DMS153 (cell line): Measurements from ENCODE around the gene TMA7B.

ENCODE experiments used
- DNase-seq: peaks from one replicate; lab custom pipeline; 2025; lab: John Stamatoyannopoulos, UW

TMA7B gene

GRCh38 chr22:39954584-39955055 is 5.6 kb upstream of the TMA7B start:
- DNase-seq: no peak

- no peak for DNase-seq
Observed at GRCh38 chr22:39955675-39956074, 4.5 kb upstream of the TMA7B start.

GRCh38 chr22:39956932-39957664 is 3.1 kb upstream of the TMA7B start:
- DNase-seq: no peak

GRCh38 chr22:39958009-39958711 is 2.0 kb upstream of the TMA7B start:
- no peak for DNase-seq

- DNase-seq: no peak
Observed at GRCh38 chr22:39958949-39959639, 1.1 kb upstream of the TMA7B start.

- no peak for DNase-seq
Observed at GRCh38 chr22:39960791-39961746, 872 bp downstream of the TMA7B start.

- DNase-seq: no peak
Observed at GRCh38 chr22:39962071-39962470, 1.9 kb downstream of the TMA7B start.

GRCh38 chr22:39965748-39966147 is 5.6 kb downstream of the TMA7B start:
- no peak for DNase-seq

GRCh38 chr22:39966470-39966869 is 6.3 kb downstream of the TMA7B start:
- no peak for DNase-seq

GRCh38 chr22:39967103-39967829 is 7.1 kb downstream of the TMA7B start:
- DNase-seq: no peak

- no peak for DNase-seq
Observed at GRCh38 chr22:39967996-39968972, 8.1 kb downstream of the TMA7B start.

- no peak for DNase-seq
Observed at GRCh38 chr22:39970742-39971141, 10.5 kb downstream of the TMA7B start.

GRCh38 chr22:39972641-39973040 is 12.4 kb downstream of the TMA7B start:
- no peak for DNase-seq

- no peak for DNase-seq
Observed at GRCh38 chr22:39973656-39974055, 13.5 kb downstream of the TMA7B start.

GRCh38 chr22:39974065-39974464 is 13.9 kb downstream of the TMA7B start:
- DNase-seq: no peak

GRCh38 chr22:39979048-39979447 is 18.9 kb downstream of the TMA7B start:
- DNase-seq: no peak

GRCh38 chr22:39979458-39979857 is 19.3 kb downstream of the TMA7B start:
- no peak for DNase-seq

GRCh38 chr22:39980596-39980995 is 20.4 kb downstream of the TMA7B start:
- DNase-seq: no peak

- DNase-seq: no peak
Observed at GRCh38 chr22:39983346-39983745, 23.1 kb downstream of the TMA7B start.

- DNase-seq: no peak
Observed at GRCh38 chr22:39984006-39984405, 23.8 kb downstream of the TMA7B start.
